ENCODE measurements around the gene NTM.

Gene NTM

DNA sequence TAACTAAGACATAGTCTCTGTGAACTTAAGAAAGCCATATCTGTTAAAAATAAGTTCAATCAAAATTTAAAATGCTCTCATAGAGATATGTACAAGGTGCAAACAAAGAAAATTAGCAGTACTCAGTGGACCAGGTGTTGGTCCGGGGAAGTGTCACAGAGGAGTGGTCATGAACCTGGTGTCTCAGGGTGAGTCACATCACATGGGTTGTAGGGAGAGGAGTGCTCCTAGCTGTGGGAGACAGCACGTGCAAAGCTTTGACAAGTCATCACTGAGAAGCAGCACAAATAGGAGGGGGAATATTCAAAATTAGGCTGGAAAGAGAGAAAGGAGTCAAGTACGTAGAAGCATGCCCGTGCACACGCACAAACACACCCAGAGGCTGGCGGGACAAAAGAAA is 438.1 kb downstream of the NTM start:
- DNase-seq, result no peak

DNA sequence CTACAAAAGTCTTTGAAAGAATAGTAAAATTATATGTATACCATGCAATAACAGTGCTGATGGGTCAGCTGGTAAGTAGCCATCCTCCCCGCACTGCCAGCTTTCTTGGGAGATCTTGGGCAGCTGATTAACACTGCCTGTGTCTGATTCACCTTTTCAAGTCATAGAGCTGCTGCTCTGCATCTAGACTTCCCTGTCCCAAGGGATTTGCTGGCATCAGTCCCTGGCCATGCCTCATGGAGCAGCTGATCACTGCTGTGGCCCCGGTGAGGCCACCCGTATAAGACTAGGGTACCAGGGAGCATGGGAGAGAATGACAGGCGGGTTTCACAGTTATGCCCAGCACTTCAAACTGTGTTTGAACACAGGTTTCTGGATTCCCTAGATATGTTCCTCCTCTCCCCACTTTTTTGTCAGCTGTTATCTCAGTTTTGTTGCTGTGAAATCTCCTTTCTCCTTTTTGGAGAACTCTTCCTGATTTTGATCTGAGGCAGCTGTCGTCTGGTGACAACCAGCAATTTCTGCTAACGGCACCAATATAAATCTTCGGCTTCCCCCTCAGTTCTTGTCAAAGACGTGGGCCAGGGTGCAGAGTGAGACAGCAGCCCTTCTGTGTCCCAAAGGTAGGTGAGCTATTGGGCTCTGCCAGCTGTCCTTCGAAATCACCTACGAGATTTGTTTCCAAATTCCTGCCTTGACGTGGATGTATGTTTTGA is 438.9 kb downstream of the NTM start:
- DNase-seq, result no peak

DNA sequence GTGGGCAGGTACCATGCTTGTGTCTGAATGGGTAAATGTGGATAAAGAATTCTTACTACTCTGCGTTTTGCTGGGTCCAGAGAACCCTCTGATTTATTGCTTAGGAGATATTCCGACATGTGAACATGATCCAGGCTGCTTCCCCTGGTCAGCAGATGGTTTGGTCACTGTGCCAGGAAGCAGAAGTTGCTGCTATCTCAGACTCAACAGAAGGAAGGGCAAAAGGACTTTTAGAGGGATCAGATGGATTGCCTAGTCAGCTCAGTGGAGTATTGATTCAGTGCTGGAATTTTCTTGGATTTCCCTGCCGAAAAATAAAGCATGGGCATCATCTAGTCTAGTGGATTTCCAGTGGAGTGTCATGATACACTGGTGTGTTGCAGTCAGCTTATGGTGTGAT is 440.1 kb downstream of the NTM start:
- DNase-seq, result no peak

DNA sequence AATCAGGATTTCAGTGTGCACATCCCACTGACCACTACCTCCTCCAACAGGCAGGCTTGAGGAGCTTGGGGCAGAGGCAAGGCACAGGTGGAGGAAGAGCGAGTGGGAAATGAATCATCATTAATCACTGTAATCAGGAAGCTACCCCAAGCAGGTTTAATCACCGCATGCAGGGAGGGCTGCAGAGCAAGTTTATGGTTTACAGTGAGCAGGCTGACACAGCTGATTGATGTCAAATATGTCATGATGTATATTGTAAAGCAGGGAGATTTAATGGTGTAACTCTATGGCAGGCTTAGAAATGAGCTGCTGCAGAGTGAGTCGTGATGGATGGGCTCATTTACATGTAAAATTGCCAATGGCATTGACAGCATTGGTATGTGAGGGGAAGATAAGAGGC is 441.0 kb downstream of the NTM start:
- DNase-seq, result no peak

DNA sequence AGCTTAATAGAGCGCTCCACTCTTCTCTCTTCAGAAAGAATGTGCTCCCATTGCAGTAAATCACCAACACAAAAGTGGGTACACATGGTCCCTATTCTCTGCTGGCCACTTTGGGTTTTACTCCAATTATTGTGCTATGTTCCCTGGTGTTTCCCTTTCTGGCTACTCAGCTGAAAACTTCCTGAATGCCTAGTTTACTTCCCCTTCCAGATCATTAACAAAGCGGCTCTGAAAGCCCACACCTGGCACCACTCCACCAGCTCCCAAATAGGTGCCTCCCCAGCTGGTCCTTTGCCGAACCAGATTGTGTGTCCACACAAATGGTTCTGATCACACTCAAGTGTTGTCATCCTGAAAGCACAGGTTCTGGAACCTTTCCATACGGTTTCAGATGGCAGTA is 443.7 kb downstream of the NTM start:
- no peak for DNase-seq

DNA sequence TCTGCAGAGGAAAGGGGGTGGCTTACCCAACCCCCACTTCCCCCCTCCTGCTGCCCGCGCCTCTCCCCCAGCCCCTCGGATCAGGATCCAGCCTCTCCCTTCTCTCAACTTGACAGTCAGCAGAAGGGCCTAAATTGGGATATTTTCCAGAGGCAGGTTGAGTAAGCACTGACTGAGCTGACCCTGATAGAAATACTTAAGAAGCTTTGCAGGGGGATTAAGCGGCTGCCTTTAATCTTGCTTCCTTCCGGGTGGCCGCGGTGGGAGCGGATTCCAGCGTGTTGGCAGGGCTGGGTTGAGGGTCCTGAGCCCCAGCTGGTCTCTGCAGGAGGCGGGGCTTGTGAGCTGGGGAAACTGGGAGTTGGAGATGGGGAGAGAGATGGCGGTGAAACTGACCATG is 445.2 kb downstream of the NTM start:
- no peak for DNase-seq

DNA sequence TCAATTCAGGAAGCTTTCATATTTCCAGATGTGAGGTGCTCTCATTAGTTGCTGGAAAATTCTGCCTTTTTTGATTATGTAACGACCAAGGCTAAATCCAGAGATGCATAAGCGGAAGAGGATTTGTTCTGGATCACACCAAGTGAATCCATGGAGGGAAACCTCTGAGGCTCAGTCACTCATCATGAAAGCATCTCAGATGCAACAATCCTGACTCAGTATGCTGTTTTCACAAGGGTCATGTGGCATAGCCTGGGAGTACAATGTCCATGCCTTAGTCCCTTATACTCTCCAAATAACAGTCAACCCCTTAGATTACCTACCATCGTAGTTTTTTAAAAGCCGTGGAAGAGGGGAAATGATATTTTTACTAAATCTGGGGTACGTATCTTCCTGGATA is 445.6 kb downstream of the NTM start:
- DNase-seq, result no peak

DNA sequence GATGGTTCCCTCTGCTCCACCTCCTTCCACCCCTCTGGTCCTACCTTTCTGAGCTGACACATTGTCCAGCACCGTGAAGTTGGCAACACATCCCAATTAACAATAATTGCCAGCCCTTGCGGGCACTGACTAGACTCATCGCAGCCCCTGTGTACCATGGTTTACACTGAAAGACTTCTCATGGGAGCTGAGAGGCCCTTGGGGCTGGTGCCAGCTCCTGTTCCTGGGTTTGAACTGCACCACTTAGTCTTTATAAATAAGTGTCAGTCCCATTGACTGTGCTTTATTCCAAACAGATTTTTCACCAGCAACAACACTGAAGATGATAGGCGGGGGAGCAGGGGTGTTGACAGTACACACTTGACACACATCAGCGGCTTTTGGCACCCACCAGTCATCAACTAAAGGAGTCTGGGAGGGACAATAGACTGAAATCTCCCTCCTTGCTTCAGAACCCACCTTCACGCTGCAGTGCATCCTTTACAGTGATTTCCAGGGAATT is 447.3 kb downstream of the NTM start:
- peak; percentile 9 for DNase-seq

DNA sequence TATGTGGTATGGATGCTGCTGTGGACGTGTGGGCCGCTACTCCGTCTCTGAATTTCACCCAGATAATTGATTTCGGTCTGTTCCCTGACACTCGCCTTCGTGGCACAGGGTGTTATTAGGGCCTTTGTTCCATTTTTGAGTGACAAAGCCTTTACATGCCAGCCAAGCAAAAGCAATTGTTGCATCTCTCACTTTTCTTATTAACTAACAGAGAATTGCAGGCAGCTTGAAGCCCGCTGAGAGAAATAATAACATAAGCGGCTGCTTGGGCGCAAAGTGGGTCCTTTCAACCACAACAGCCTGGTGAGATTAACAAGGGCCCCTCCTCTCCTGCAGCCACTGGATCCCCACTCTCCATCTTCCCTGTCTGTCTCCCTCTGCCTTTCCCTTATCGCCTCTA is 449.4 kb downstream of the NTM start:
- no peak for DNase-seq

DNA sequence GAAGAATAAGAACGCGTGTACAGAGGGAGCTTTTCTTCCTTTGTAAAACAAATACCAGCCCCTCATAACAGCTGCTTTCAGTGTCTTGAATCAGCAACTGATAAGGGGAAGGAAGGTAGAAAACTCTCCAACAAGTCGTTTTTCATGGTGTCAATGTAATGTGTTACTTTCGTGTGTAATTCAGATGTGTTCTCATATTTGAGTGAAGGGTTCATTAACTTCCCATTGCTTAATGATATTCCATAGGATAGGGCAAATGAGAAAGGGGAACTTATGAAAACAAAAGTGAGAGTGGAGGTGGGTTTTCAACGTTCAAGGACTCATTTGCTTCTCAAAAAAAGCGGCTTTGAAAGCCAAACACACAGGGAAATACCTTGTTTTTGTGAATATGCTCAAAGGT is 452.1 kb downstream of the NTM start:
- DNase-seq, result no peak

DNA sequence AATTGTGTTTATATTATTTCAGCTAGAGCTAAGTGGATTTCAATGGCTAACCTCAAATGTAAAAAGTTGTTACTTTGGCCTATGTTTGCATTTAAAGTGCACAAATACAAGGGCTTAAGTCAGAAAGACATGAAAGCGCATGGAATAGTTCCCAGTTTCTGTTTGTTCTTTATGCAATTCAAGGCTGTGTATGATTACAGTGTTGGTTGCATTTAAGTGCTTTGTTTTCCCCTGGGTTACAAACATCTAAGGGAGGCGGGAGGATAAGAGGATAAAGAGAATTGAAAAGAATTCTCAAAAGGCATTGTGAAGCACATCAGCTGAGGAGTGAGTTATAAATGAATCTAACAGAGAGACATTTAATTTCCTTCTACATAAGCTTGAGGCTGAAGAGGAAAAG is 453.4 kb downstream of the NTM start:
- peak; percentile 13 for DNase-seq

DNA sequence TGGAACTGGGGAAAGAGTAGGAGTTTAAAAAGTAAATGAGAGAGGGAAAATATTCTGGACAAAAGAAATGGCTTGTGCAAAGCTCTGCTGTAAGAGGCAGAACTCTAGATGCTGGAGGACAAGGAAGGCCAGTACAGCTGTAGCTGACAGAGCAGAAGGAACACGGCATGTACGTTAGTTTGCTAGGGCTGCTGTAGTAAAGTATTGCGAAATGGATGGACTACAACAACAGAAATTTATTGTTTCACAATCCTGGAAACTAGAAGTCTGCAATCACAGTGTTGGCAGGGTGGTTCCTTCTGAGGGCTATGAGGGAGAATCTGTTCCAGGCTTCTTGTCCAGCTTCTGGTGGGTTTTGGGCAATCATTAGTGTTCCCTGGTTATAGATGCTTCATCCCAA is 454.4 kb downstream of the NTM start:
- no peak for DNase-seq

DNA sequence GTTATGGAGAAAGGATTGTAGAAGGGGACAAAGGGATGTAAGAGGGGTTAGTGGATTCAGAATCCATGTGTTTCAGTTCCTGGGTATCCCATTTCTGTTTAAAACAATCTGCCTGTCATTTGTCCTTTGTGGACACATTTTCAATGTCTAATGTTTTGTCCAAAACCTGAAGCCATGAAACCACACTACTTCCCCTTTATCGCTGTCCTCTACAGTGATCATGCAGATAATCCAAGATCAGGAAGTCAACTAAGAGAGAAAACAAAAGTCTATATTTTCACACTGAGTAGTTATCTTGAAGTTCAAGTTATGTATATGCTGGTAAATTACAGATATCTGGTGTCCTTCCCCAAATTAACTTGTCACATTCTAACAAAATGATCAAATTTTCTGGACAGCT is 457.0 kb downstream of the NTM start:
- no peak for DNase-seq

DNA sequence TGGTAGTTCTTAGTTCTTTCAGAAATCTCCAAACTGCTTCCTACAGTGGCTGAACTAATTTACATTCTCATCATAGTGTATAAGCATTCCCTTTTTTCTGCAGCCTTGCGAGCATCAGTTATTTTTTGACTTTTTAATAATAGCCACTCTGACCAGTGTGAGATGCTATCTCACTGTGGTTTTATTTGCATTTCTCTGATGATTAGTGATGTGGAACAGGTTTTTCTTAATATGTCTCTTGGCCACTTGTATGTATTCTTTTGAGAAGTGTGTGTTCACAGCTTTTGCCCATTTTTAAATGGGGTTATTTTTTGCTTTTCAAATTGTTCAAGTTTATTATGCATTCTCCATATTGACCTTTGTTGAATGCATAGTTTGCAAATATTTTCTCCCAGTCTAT is 459.3 kb downstream of the NTM start:
- DNase-seq, result no peak

DNA sequence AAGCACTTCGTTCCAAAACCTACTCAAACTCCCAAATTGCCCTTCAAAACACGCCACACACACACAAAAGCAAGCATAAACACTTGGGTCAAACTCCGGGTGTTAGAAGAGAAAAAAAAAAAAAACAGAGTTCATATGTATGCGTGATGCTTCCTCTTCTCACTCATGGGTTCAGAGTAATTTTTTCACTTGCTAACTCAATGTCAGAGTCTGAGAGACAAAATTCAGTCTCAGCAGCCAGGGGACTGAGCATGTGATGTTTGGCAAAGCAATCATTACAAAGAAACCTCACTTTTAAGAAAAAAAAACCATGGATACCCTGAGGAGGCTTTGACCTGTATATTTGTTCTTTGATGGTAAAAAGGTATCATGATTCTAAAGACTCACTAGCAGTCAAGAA is 461.7 kb downstream of the NTM start:
- DNase-seq, result no peak

DNA sequence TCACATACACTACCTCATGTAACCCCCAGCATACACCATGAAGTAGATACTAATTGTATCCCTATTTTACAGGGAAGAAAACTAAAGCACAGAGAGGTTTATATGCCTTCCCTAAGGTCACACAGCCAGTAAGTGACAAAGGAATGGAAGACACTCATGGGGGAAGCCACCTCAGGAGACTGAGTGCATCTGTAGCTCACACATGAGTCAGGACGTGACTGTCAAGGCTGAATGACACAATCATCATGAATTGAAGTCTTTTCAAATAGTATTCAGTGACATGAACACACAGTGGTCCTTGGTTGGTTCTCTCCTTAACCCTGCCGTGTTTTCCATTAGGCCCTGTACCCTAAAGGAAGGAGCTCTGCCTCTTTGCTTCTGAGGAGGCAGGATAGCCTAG is 463.0 kb downstream of the NTM start:
- no peak for DNase-seq

DNA sequence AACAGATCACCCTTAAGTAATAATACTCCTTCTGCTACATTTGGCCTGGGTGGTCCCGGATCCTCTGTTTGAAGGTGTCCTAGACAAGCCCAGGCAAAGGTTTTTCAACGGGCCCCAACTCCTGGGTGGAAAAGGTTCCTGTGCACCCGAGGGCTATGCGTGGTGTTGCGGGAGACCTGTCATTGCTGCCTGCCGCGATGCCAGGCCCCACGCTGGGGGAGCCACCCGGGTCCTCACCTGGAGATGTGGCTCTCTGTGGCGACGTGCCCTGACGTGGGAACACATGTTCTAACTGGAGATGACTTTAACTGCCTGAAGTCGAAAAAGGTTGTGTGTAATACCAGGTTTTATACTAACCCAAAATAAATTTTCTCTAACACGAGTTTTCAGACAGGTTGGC is 467.1 kb downstream of the NTM start:
- no peak for DNase-seq

DNA sequence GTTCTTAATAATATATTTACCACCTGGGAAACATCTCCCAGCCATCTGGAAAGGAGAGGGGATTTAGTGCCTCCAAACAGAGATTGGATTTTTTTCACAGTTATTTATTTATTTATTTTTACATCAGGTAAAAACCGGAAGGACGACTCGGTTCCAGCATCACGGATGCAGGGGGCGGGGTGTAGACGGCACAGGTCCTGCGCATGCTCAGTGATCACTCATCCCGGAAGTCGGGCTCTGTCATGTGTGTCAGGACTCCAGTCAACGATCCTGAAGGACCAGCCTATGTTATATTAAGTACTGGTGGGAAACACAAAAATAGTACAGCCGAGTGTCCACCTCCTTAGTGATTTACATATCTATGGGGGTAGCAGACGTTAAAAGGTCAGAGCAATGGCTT is 467.6 kb downstream of the NTM start:
- DNase-seq, result no peak

DNA sequence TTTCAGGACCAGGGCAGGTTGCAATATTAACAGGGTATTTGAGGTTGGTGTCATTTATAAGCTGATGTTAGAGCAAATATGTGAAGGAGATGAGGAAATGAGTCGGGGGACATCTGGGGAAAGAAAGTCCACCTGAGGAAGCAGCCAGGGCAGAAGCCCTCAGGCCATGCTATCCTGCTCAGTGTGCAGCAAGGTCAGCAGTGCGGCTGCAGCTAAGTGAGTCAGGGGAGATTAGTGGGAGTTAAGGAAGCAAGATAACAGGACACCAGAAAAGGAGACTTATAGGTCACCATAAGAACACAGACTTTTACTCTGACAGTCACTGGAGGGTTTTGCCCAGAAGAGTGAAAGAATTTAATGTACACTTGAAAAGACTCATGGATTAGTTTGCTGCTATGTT is 468.9 kb downstream of the NTM start:
- DNase-seq, result no peak

DNA sequence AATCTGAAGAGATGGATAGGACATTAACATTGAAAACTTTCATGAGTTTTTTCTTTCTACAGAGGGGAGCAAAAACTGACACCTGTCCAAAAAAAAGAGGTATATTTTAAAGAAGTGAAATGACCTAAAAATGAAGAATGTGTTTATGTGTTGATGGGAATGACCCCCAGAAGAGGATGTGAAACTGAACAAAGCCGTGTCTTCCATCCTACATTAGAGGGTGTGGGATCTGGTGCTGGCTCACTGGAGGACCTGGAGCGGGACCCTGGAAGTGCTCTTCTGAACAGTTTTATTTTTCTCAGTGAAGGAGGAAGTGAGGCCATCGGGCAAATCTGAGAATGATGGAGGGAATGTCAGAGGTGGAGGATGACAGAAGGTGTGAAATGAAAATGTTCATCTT is 470.1 kb downstream of the NTM start:
- DNase-seq, result no peak

DNA sequence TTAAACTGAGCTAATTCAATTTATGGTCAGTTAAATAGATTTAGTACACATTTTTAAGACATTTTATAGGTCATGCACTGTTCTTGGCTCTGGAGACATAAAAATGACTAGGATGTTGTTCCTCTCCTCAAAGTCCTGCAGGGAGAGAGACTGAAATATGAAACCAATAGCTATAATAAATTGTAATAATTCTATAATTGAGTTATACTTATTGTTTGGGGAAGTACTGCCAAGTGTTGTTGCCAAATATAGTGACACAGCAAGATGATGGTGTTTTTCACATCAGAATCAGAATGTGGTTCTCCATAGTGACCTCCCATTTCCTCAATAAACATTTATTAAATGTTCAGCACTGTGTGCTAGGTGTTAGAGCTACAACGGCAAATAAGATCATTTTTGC is 470.6 kb downstream of the NTM start:
- DNase-seq, result no peak

DNA sequence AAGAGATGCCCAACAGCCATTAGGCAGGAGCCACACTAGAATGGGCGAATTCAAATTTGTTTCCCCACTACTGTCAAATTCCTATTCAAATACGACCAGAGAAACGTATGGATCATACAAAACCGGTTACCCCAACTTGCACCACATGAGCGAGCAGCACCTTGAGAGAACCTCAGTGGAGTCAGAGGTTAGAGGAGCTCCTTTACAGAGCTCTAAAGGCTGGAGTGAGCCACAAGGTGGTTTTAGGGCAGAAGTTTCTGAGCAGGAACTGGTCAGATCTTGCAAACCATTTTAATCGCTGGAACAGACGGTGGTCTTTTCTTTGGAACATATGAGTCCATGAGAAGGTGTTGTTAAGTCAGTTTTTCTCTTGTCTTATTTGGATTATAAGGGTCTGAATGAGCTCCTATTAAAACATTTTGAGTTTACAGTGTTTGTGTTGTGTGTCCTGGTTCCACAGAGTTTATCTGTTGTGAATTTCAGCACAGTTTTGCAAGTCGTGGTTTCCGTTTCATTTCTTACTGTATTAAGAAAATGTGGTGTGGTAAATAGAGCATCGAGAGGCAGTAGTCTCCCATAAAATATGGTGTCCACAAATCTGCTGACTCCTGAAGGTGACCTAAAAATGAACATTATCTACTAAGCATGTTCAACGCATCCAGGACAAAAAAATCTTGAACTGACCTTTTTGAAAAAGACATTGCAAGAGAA is 471.7 kb downstream of the NTM start:
- DNase-seq, result no peak

DNA sequence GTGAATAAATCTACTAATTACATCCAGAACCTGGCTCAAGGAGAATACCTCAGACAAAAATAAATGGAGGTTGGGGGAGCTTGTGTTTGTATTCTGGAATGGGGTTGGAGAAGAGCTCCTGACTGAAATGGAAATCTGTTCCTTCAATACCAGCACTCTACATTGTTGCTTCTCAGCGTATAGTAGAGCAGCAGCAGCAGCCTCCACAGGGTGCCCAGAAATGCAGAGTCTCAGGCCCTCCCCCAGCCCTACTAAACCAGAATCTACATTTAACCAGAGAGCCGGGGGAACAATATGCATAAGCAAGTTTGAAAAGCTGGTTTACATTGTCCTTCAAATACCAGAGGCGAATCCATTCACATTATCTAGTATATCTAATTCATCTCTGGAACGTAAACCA is 474.8 kb downstream of the NTM start:
- DNase-seq, result no peak

DNA sequence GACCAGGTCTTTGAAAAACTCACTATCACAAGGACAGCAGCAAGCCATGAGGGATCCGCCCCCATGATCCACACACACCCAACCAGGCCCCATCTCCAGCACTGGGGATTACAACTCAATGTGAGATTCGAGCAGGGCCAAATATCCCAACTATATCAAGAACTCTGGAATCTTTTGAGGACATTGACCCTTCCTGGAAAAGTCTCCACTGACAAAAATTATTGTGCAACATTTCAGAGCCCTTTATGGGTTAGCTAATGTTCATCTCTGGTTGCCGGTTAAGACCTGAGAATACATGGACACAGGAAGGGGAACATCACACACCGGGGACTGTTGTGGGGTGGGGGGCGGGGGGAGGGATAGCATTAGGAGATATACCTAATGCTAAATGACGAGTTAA is 479.1 kb downstream of the NTM start:
- DNase-seq, result no peak

DNA sequence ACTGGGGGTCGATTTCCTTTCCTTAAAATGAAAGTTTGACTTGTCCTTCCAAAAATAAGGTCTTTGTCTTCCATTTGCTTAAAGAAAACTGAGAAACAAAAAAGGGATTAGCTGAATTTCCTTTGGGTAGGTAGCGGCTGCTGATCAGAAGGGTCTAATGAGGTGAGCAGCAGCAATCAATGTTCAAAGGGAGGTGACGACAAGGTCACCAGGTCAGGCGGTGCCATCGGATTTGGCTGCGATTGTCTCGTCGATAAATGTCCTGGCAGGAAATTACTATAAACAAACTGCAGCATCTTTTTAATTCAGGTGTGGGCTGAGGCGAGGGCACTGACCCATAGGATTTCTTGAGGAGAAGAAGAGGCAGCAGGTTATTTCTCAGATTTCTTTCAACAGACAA is 480.1 kb downstream of the NTM start:
- DNase-seq, result no peak
